OCI-LY7 (cell line): ENCODE data around the gene VCP. TPM values are rescaled to one million over a fixed set of nuclear protein-coding genes. Genes with fewer than 3 reads are reported as not detected.

ENCODE experiments used
- BruUV-seq: library from RNA; stranded (reverse); fragments of 400-500 nt; replicated peaks from 2 replicates; lab custom pipeline; 2021; lab: Mats Ljungman, UMichigan
- CTCF ChIA-PET: fragments of 300-600 bp; sonication (Branson Sonifier 250); formaldehyde crosslinking; loops from one replicate; lab custom pipeline; 2022; ENCODE audit warnings: antibody characterized with exemption; ENCODE audit not compliant: unreplicated experiment; lab: Charles Lee
- POLR2A ChIA-PET: fragments of 300-600 bp; sonication (Branson Sonifier 250); formaldehyde crosslinking; loops from one replicate; lab custom pipeline; 2022; ENCODE audit warnings: antibody characterized with exemption; lab: Charles Lee
- DNase-seq: peaks from one replicate; pipeline ENCODE4 v3.0.0-alpha.2; 2015; ENCODE audit warnings: low spot score
- H2AFZ ChIP-seq: fragments of 200-600 bp; sonication (generic), shearing (Covaris generic); 2 replicates; pipeline ENCODE4 v1.6.1; 2014; ENCODE audit warnings: mild to moderate bottlenecking, antibody characterized with exemption, low read length, moderate library complexity
- H3K27ac ChIP-seq: fragments of 200-600 bp; sonication (generic); 2 replicates; pipeline ENCODE4 v1.5.1; 2014; ENCODE audit warnings: mixed run types, low read depth, mild to moderate bottlenecking, moderate library complexity, low read length, inconsistent platforms; ENCODE audit not compliant: poor library complexity, severe bottlenecking
- H3K36me3 ChIP-seq: fragments of 200-600 bp; sonication (generic); 2 replicates; pipeline ENCODE4 v1.6.1; 2014; ENCODE audit warnings: mild to moderate bottlenecking, antibody characterized with exemption, low read length, moderate library complexity, mixed read lengths; ENCODE audit not compliant: insufficient read depth
- H3K4me1 ChIP-seq: fragments of 200-600 bp; sonication (generic); 2 replicates; pipeline ENCODE4 v1.5.1; 2014; ENCODE audit warnings: mild to moderate bottlenecking, low read length; ENCODE audit not compliant: insufficient read depth, poor library complexity, severe bottlenecking
- H3K4me2 ChIP-seq: fragments of 200-600 bp; sonication (generic); 2 replicates; pipeline ENCODE4 v1.6.1; 2014; ENCODE audit warnings: mild to moderate bottlenecking, low read length
- H3K4me3 ChIP-seq: fragments of 200-600 bp; sonication (generic); 2 replicates; pipeline ENCODE4 v1.5.1; 2014; ENCODE audit warnings: mild to moderate bottlenecking, low read depth, low read length; ENCODE audit not compliant: poor library complexity, severe bottlenecking
- H3K79me2 ChIP-seq: fragments of 200-600 bp; sonication (generic); 2 replicates; pipeline ENCODE4 v1.6.1; 2016; ENCODE audit warnings: low read depth, mild to moderate bottlenecking, low read length, moderate library complexity, mixed read lengths; ENCODE audit not compliant: insufficient read depth
- H3K9me2 ChIP-seq: fragments of 200-600 bp; sonication (generic); 2 replicates; pipeline ENCODE4 v1.6.1; 2016; ENCODE audit warnings: mild to moderate bottlenecking, low read length, mixed read lengths; ENCODE audit not compliant: insufficient read depth
- H3K9me3 ChIP-seq: fragments of 200-600 bp; sonication (generic); 2 replicates; pipeline ENCODE4 v1.6.1; 2014; ENCODE audit warnings: mild to moderate bottlenecking, mixed run types, low read length, mixed read lengths
- H4K20me1 ChIP-seq: fragments of 200-600 bp; sonication (generic); 2 replicates; pipeline ENCODE4 v1.6.1; 2014; ENCODE audit warnings: mild to moderate bottlenecking, antibody characterized with exemption, low read length, moderate library complexity, mixed read lengths; ENCODE audit not compliant: insufficient read depth
- EZH2phosphoT487 ChIP-seq: fragments of 200-600 bp; sonication (generic); IDR thresholded peaks from 2 replicates; pipeline ENCODE4 v1.6.1; 2018; ENCODE audit warnings: low read depth, borderline replicate concordance, mild to moderate bottlenecking, mixed run types, antibody characterized with exemption, low read length, moderate library complexity, mixed read lengths
- intact Hi-C: fragments of 100-400 bp; cut with micrococcal nuclease; formaldehyde crosslinking; loops from one replicate; pipeline ENCODE4 v1.10.0; 2022; ENCODE audit not compliant: unreplicated experiment
- small RNA-seq: library from RNA; depleted of rRNA; stranded (forward); fragments of <200 nt; gene quantifications from one replicate; pipeline ENCODE3, GENCODE V24; 2014
- total RNA-seq, 2 experiments: library from RNA; depleted of rRNA in 1 of 2; stranded (reverse); fragments of >200 nt in 1 of 2; shearing (Covaris generic) in 1 of 2; gene quantifications; 2 replicates each; pipeline ENCODE4 v1.2.3, GENCODE V29; 2014 to 2022
- TF ChIP-seq, protein P1 (sequence below): fragments of 200-600 bp; sonication (generic); conservative IDR thresholded peaks from 2 replicates; pipeline ENCODE4 v1.5.1; 2014; ENCODE audit warnings: mild to moderate bottlenecking, antibody characterized with exemption, low read length, moderate library complexity, mixed read lengths

Gene VCP
- total RNA-seq, 2 experiments from 2014 or later = 187 to 200 TPM

GRCh38 chr9:35014517-35014916 lies 57.9 kb downstream of the VCP start:
- ChIA-PET POLR2A (no interaction called here), CTCF (no interaction called here)
- no peak overlapping the region for H3K4me2 ChIP-seq
- H3K79me2 ChIP-seq = no peaks in the 10 kb centered on the region
- H3K27ac ChIP-seq = no peak overlapping the region
- no peaks in the 10 kb centered on the region for H3K9me2 ChIP-seq
- no peaks in the 10 kb centered on the region for H4K20me1 ChIP-seq
- H3K9me3 ChIP-seq = peaks cover 12% of the 10 kb centered on the region; the same call in 1 of the 2 replicates
- no peak for DNase-seq
- H3K36me3 ChIP-seq = no peaks in the 10 kb centered on the region
- TF ChIP-seq, protein P1, sequence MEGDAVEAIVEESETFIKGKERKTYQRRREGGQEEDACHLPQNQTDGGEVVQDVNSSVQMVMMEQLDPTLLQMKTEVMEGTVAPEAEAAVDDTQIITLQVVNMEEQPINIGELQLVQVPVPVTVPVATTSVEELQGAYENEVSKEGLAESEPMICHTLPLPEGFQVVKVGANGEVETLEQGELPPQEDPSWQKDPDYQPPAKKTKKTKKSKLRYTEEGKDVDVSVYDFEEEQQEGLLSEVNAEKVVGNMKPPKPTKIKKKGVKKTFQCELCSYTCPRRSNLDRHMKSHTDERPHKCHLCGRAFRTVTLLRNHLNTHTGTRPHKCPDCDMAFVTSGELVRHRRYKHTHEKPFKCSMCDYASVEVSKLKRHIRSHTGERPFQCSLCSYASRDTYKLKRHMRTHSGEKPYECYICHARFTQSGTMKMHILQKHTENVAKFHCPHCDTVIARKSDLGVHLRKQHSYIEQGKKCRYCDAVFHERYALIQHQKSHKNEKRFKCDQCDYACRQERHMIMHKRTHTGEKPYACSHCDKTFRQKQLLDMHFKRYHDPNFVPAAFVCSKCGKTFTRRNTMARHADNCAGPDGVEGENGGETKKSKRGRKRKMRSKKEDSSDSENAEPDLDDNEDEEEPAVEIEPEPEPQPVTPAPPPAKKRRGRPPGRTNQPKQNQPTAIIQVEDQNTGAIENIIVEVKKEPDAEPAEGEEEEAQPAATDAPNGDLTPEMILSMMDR = no peak
- TF ChIP-seq EZH2phosphoT487 = no peak
- intact Hi-C loops = no loop called here
- H3K4me1 ChIP-seq = no peaks in the 10 kb centered on the region
- H3K4me3 ChIP-seq = no peak overlapping the region
- no peak overlapping the region for H2AFZ ChIP-seq
- BruUV-seq = no TSS peak

DNA sequence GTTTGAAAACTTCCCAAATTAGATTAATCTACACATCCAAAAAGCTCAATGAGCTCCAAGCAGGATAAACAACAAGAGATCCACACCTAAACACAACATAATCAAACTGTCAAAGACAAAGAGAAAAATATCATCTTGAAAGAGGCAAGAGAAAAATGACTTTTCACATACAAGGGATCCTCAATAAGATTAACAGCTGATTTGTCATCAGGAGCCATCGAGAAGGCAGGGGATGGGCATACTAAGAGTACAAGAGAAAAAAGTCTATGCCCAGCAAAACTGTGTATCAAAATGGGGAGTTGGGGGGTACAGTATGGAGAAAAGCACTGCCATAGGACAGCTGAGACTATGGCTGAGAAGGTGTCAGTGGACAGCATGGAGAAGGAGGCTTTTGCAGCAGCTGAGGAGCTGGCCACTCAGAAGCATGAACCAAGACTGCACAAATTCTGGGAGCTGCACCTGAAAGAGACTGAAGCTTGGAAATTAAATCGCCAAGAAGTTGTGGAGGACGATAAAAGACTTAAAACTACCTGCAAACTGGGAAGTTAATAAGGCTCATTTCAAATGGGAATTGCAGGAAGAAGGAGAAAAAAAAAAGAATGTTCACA lies 62.0 kb downstream of the VCP start:
- TF ChIP-seq, protein P1 = no peak
- TF ChIP-seq EZH2phosphoT487 = no peak
- Histone ChIP-seq H3K36me3 (no peaks in the 10 kb centered on the region), H3K9me2 (no peaks in the 10 kb centered on the region), H3K27ac (no peak overlapping the region), H3K4me3 (no peak overlapping the region), H2AFZ (no peak overlapping the region), H3K9me3 (peaks cover 12% of the 10 kb centered on the region; the same call in 1 of the 2 replicates), H4K20me1 (no peaks in the 10 kb centered on the region), H3K79me2 (no peaks in the 10 kb centered on the region), H3K4me2 (no peak overlapping the region), H3K4me1 (no peaks in the 10 kb centered on the region)
- ChIA-PET CTCF (no interaction called here), POLR2A (interaction anchor here (0.6 kb wide), 1 partner anchor 50 kb away, joined by 3 read pairs; no protein-coding TSS in a partner anchor)
- no peak for DNase-seq
- intact Hi-C loops = no loop called here
- BruUV-seq = no TSS peak

Small RNAs within 50 kb of the gene (small RNA-seq; reads per million reads assigned to genes)
- not detected for gene RN7SL338P

Other genes starting within 250 kb of the VCP start
- not detected in 2 replicates for gene PHF24, start 114.3 kb downstream of the VCP start, total RNA-seq (2014; rRNA removed; shearing (Covaris generic))
- gene PHF24, start 114.3 kb downstream of the VCP start, total RNA-seq (2022) = not detected in 2 replicates
- 4.6 and 5.1 TPM in 2 replicates for gene DNAJB5, start 82.9 kb downstream of the VCP start, total RNA-seq (2014; rRNA removed; shearing (Covaris generic))
- gene DNAJB5, start 82.9 kb downstream of the VCP start, total RNA-seq (2022) = 5.8 and 6.7 TPM in 2 replicates
- gene FANCG, start 7.3 kb upstream of the VCP start, total RNA-seq (2014; rRNA removed; shearing (Covaris generic)) = 85.1 and 86.5 TPM in 2 replicates
- 121 and 145 TPM in 2 replicates for gene FANCG, start 7.3 kb upstream of the VCP start, total RNA-seq (2022)
- gene PIGO, start 24.0 kb upstream of the VCP start, total RNA-seq (2014; rRNA removed; shearing (Covaris generic)) = 12.7 and 16.0 TPM in 2 replicates
- 27.5 and 27.9 TPM in 2 replicates for gene PIGO, start 24.0 kb upstream of the VCP start, total RNA-seq (2022)
- 152 and 158 TPM in 2 replicates for gene STOML2, start 30.5 kb upstream of the VCP start, total RNA-seq (2014; rRNA removed; shearing (Covaris generic))
- gene STOML2, start 30.5 kb upstream of the VCP start, total RNA-seq (2022) = 139 and 155 TPM in 2 replicates
- 1.4 and 1.5 TPM in 2 replicates for gene ATOSB, start 43.2 kb upstream of the VCP start, total RNA-seq (2014; rRNA removed; shearing (Covaris generic))
- gene ATOSB, start 43.2 kb upstream of the VCP start, total RNA-seq (2022) = 4.7 and 6.1 TPM in 2 replicates
- 1.7 and 4.8 TPM in 2 replicates for gene UNC13B, start 89.4 kb upstream of the VCP start, total RNA-seq (2014; rRNA removed; shearing (Covaris generic))
- gene UNC13B, start 89.4 kb upstream of the VCP start, total RNA-seq (2022) = 5.8 and 6.6 TPM in 2 replicates